B cell (primary cell): Measurements from ENCODE around the gene TAS2R39. TPM values are rescaled to one million over a fixed set of nuclear protein-coding genes. Genes with fewer than 3 reads are reported as not detected.

ENCODE experiments used
- ATAC-seq: fragments of 200-7000 bp; cut with Tn5 transposase; one replicate; pipeline ENCODE4 v1.10.0; 2021; ENCODE audit warnings: low read depth, mild to moderate bottlenecking, moderate number of reproducible peaks, moderate library complexity
- CTCF ChIA-PET: fragments of 350-600 bp; sonication (Branson Sonifier 250); formaldehyde crosslinking; loops from one replicate; lab custom pipeline; 2021; ENCODE audit warnings: antibody characterized with exemption, inconsistent platforms; lab: Charles Lee
- POLR2A ChIA-PET: fragments of 350-600 bp; sonication (Branson Sonifier 250); formaldehyde crosslinking; loops from one replicate; lab custom pipeline; 2021; ENCODE audit warnings: antibody characterized with exemption; lab: Charles Lee
- DNase-seq: peaks from one replicate; pipeline ENCODE4 v3.0.0; 2013
- H2AFZ ChIP-seq: 2 replicates; pipeline ENCODE4 v1.6.1; 2012; ENCODE audit warnings: mild to moderate bottlenecking, low read depth, low read length; ENCODE audit not compliant: insufficient read depth, poor library complexity, severe bottlenecking
- H3K27ac ChIP-seq, 2 donors: 1 replicate in 1 of 2; 2 replicates in 1 of 2; pipeline ENCODE4 v1.5.1; 2012 to 2013; ENCODE audit warnings: low read length in 2 of 2, mild to moderate bottlenecking in 2 of 2, moderate library complexity in 1 of 2
- H3K27me3 ChIP-seq, 4 experiments: fragments of 200-600 bp in 1 of 4; sonication (generic) in 1 of 4; replicated peaks in 1 of 4; 1 replicate in 2 of 4; 2 replicates in 2 of 4; pipeline versions ENCODE4 v1.6.1 to v1.7.0; 2013 to 2016; ENCODE audit warnings: low read length in 3 of 4, mild to moderate bottlenecking in 2 of 4, mixed read lengths in 1 of 4, moderate library complexity in 1 of 4; ENCODE audit not compliant: insufficient read depth in 4 of 4, control insufficient read depth in 3 of 4; ENCODE audit errors: control extremely low read depth in 1 of 4
- H3K36me3 ChIP-seq, 2 experiments: replicated peaks in 1 of 2; 1 replicate in 1 of 2; 2 replicates in 1 of 2; pipeline versions ENCODE4 v1.6.1 to v1.7.1; 2013; ENCODE audit warnings: low read length in 1 of 2; ENCODE audit not compliant: insufficient read depth in 2 of 2, control insufficient read depth in 1 of 2; ENCODE audit errors: control extremely low read depth in 1 of 2, extremely low read depth in 1 of 2
- H3K4me1 ChIP-seq, 2 donors: fragments of 200-600 bp in 1 of 2; sonication (generic) in 1 of 2; 1 replicate in 1 of 2; 2 replicates in 1 of 2; pipeline versions ENCODE4 v1.5.1 to v1.6.1; 2013 to 2017; ENCODE audit warnings: low read length in 2 of 2; ENCODE audit not compliant: control insufficient read depth in 2 of 2, insufficient read depth in 2 of 2
- H3K4me2 ChIP-seq: replicated peaks from 2 replicates; pipeline ENCODE3; 2012; ENCODE audit warnings: mild to moderate bottlenecking, low read depth, low read length; ENCODE audit not compliant: poor library complexity, severe bottlenecking
- H3K4me3 ChIP-seq, 5 experiments: fragments of 200-600 bp in 1 of 5; sonication (generic) in 1 of 5; 1 replicate in 3 of 5; 2 replicates in 2 of 5; pipeline versions ENCODE4 v1.5.1 to v1.7.0; 2011 to 2016; ENCODE audit warnings: low read length in 4 of 5, mild to moderate bottlenecking in 4 of 5, low read depth in 2 of 5, control low read depth in 1 of 5, moderate library complexity in 1 of 5; ENCODE audit not compliant: insufficient read depth in 1 of 5; ENCODE audit errors: control extremely low read depth in 1 of 5, extremely low read depth in 1 of 5
- H3K79me2 ChIP-seq: fragments of 200-600 bp; sonication (generic); one replicate; pipeline ENCODE4 v1.6.0; 2016; ENCODE audit warnings: low read length; ENCODE audit not compliant: control insufficient read depth, insufficient read depth
- H3K9ac ChIP-seq: fragments of 200-600 bp; sonication (generic); 2 replicates; pipeline ENCODE4 v1.6.1; 2017; ENCODE audit warnings: mild to moderate bottlenecking, low read length, moderate library complexity
- H3K9me3 ChIP-seq, 3 donors: one replicate each; pipeline versions ENCODE4 v1.6.1 to v1.7.1; 2013; ENCODE audit warnings: low read length in 2 of 3; ENCODE audit not compliant: control insufficient read depth in 2 of 3, insufficient read depth in 1 of 3; ENCODE audit errors: control extremely low read depth in 1 of 3
- H4K20me1 ChIP-seq: 2 replicates; pipeline ENCODE4 v1.6.0; 2012; ENCODE audit warnings: mild to moderate bottlenecking, low read length; ENCODE audit not compliant: insufficient read depth, control insufficient read depth, poor library complexity, severe bottlenecking
- H3K27ac Mint-ChIP-seq: one replicate; pipeline ENCODE4 v1.8.0; 2021; ENCODE audit warnings: mixed read lengths
- H3K27me3 Mint-ChIP-seq: one replicate; pipeline ENCODE4 v1.8.0; 2021; ENCODE audit warnings: mixed read lengths
- H3K4me1 Mint-ChIP-seq: one replicate; pipeline ENCODE4 v1.8.0; 2021; ENCODE audit warnings: mixed read lengths
- H3K4me3 Mint-ChIP-seq: one replicate; pipeline ENCODE4 v1.8.0; 2021; ENCODE audit warnings: mixed read lengths
- H3K9me3 Mint-ChIP-seq: one replicate; pipeline ENCODE4 v1.8.0; 2022; ENCODE audit warnings: mixed read lengths; ENCODE audit not compliant: insufficient read depth
- CTCF ChIP-seq: fragments of 200-600 bp; IDR thresholded peaks from one replicate; pipeline ENCODE4 v1.8.0; 2022; ENCODE audit warnings: antibody characterized with exemption, mild to moderate bottlenecking
- EZH2 ChIP-seq: IDR thresholded peaks from 2 replicates; pipeline ENCODE4 v1.6.1; 2012; ENCODE audit warnings: borderline replicate concordance, low read depth, mild to moderate bottlenecking, moderate library complexity, low read length; ENCODE audit not compliant: insufficient read depth, poor library complexity, severe bottlenecking
- WGBS: methylation state at CpG from one replicate; pipeline ENCODE4 v1.1.5; 2013; ENCODE audit warnings: missing lambda C conversion rate; ENCODE audit not compliant: insufficient coverage; 5-methylcytosine and 5-hydroxymethylcytosine counted together
- intact Hi-C: fragments of 100-400 bp; cut with micrococcal nuclease; formaldehyde crosslinking; loops from one replicate; pipeline ENCODE4 v1.10.0; 2022
- polyA minus RNA-seq: library from RNA; depleted of rRNA, polyadenylated mRNA; stranded (reverse); fragments of >200 nt; gene quantifications from 2 replicates; pipeline ENCODE4 v1.2.3, GENCODE V29; 2012
- polyA plus RNA-seq: library from polyadenylated mRNA; depleted of rRNA; stranded (reverse); fragments of >200 nt; gene quantifications from 2 replicates; pipeline ENCODE4 v1.2.3, GENCODE V29; 2012
- total RNA-seq, 2 donors: library from RNA; stranded (reverse); fragments of 120-200 nt in 1 of 2; gene quantifications; 1 replicate in 1 of 2; 2 replicates in 1 of 2; pipeline versions ENCODE4 v1.2.3 to v1.2.4, GENCODE V29; 2013 to 2022

The TAS2R39 gene
- total RNA-seq: not detected in 2 replicates
- total RNA-seq (2013): not detected
- not detected in 2 replicates for polyA plus RNA-seq
- polyA minus RNA-seq: not detected in 2 replicates

- peaks cover 1% of the 10 kb centered on the region for H3K9me3 Mint-ChIP-seq
- ChIA-PET POLR2A (no interaction called here), CTCF (interaction anchor here (1.1 to 1.3 kb wide), 4 partner anchors 32 to 167 kb away, joined by 3 read pairs; no protein-coding TSS in a partner anchor)
- intact Hi-C loops: no loop called here
- H3K36me3 ChIP-seq: no peaks in the 10 kb centered on the region
- H3K79me2 ChIP-seq: no peaks in the 10 kb centered on the region
- H3K9me3 ChIP-seq: peaks cover under 1 to 9% (median 3%) of the 10 kb centered on the region in 3 donors
- peaks cover 26 to 29% of the 10 kb centered on the region in 2 donors for H3K4me1 ChIP-seq
- peak within 1 kb of the TSS in 1 of 2 donors; percentile 51 for H3K27ac ChIP-seq
- no peaks in the 10 kb centered on the region for H3K27me3 Mint-ChIP-seq
- TF ChIP-seq EZH2 (no peak), CTCF (no peak)
- ATAC-seq (peak; percentile 33), DNase-seq (no peak)
- H3K4me3 ChIP-seq: peak within 1 kb of the TSS in 1 of 5 experiments; percentile 8
- peak within 1 kb of the TSS; percentile 44 for H3K4me3 Mint-ChIP-seq
- peaks cover 34% of the 10 kb centered on the region for H3K4me1 Mint-ChIP-seq
- H4K20me1 ChIP-seq: no peaks in the 10 kb centered on the region
- H2AFZ ChIP-seq: peak within 1 kb of the TSS; percentile 35
- no peak within 1 kb of the TSS for H3K27ac Mint-ChIP-seq
- no peaks in the 10 kb centered on the region for H3K27me3 ChIP-seq
- no CpG with 5 or more reads among the region's 3 CpGs for WGBS
- H3K9ac ChIP-seq: peak within 1 kb of the TSS; percentile 8
- H3K4me2 ChIP-seq: peak within 1 kb of the TSS; percentile 42
Observed at GRCh38 chr7:143183024-143183423, at the start of gene TAS2R39. TSS of gene TAS2R39 (plus strand) at chr7:143183419. CDS start at chr7:143183419, 0 bp downstream.

GRCh38 chr7:143147070-143147469 is 36.1 kb upstream of the TAS2R39 start:
- no peak overlapping the region for H3K27ac ChIP-seq
- H3K4me3 Mint-ChIP-seq: no peak overlapping the region
- no peak overlapping the region for H2AFZ ChIP-seq
- ChIA-PET CTCF (no interaction called here), POLR2A (no interaction called here)
- H3K4me2 ChIP-seq: no peak overlapping the region
- intact Hi-C loops: no loop called here
- peaks cover 9% of the 10 kb centered on the region for H3K9me3 Mint-ChIP-seq
- no peaks in the 10 kb centered on the region for H4K20me1 ChIP-seq
- no peaks in the 10 kb centered on the region for H3K4me1 Mint-ChIP-seq
- DNase-seq (no peak), ATAC-seq (no peak)
- no peaks in the 10 kb centered on the region for H3K79me2 ChIP-seq
- TF ChIP-seq CTCF: no peak
- no peaks in the 10 kb centered on the region for H3K36me3 ChIP-seq
- H3K27ac Mint-ChIP-seq: no peak overlapping the region
- no peak overlapping the region for H3K9ac ChIP-seq
- no peaks in the 10 kb centered on the region for H3K27me3 Mint-ChIP-seq
- H3K4me3 ChIP-seq: no peak overlapping the region
- no peaks in the 10 kb centered on the region for H3K4me1 ChIP-seq
- H3K27me3 ChIP-seq: no peaks in the 10 kb centered on the region
- peaks cover 0 to 4% (median 3%) of the 10 kb centered on the region in 3 donors for H3K9me3 ChIP-seq
